ENCODE data around the gene TFPT. TPM values are rescaled to one million over a fixed set of nuclear protein-coding genes. Genes with fewer than 3 reads are reported as not detected.

TFPT gene
- total RNA-seq, 2 experiments from 2014 or later, result 10.1 to 11.2 TPM

DNA sequence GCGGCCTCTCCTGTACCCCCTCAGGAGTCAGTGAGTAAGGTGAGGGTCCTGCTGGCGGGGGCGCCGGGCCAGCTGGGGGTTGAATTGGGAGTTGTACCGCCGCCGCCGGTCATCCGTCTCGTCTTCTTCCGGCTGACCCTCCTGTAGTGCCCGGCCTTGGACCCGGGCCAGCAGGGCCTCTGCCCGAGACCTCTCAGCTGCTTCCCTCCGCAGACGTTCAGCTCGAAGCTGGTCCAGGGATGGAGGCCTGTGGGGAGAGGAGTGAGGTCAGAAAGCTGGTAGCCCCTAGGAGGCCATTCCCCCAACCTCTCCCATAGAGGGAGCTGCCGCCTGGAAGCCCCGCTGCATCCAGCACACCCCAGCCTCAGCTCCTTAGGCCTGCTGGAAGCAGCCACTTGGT lies 40.2 kb upstream of the TFPT start:
- Mint-ChIP-seq H3K4me3 (no peak overlapping the region), H3K9me3 (no peaks in the 10 kb centered on the region), H3K27ac (peak overlapping the region; percentile 33), H3K4me1 (ENCODE audit: low read depth) (peaks cover 53% of the 10 kb centered on the region), H3K36me3 (ENCODE audit: low read depth) (peaks cover 84% of the 10 kb centered on the region), H3K27me3 (no peaks in the 10 kb centered on the region)
- H3K27me3 ChIP-seq (ENCODE audit: control insufficient read depth in 1 of 2, insufficient read depth in 2 of 2, low read length in 2 of 2), result no peaks in the 10 kb centered on the region
- H3K27ac ChIP-seq (ENCODE audit: low read depth in 1 of 2, low read length in 2 of 2), result peak overlapping the region in 1 of 2 donors; percentile 42
- ChIA-PET POLR2A (interaction anchor here (2.0 to 7.7 kb wide), 3 partner anchors 18 to 40 kb away, joined by 6 to 144 read pairs (median 104); partner anchors contain the start of genes CNOT3, MBOAT7, PRPF31 and TFPT), CTCF (no interaction called here)
- ATAC-seq (ENCODE audit: poor library complexity) (no peak), DNase-seq (no peak)
- no peaks in the 10 kb centered on the region for H3K9me3 ChIP-seq (ENCODE audit: control insufficient read depth in 1 of 2, insufficient read depth in 1 of 2, low read length in 2 of 2)
- no peak overlapping the region for H3K4me3 ChIP-seq (ENCODE audit: low read length)
- peaks cover 65% of the 10 kb centered on the region for H3K4me1 ChIP-seq (ENCODE audit: insufficient read depth, low read length)
- intact Hi-C loops (cut with DNase I, micrococcal nuclease), result no loop called here
- TF ChIP-seq, protein P1, sequence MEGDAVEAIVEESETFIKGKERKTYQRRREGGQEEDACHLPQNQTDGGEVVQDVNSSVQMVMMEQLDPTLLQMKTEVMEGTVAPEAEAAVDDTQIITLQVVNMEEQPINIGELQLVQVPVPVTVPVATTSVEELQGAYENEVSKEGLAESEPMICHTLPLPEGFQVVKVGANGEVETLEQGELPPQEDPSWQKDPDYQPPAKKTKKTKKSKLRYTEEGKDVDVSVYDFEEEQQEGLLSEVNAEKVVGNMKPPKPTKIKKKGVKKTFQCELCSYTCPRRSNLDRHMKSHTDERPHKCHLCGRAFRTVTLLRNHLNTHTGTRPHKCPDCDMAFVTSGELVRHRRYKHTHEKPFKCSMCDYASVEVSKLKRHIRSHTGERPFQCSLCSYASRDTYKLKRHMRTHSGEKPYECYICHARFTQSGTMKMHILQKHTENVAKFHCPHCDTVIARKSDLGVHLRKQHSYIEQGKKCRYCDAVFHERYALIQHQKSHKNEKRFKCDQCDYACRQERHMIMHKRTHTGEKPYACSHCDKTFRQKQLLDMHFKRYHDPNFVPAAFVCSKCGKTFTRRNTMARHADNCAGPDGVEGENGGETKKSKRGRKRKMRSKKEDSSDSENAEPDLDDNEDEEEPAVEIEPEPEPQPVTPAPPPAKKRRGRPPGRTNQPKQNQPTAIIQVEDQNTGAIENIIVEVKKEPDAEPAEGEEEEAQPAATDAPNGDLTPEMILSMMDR (IDR thresholded peaks at IDR 0.05), result no peak
- H3K36me3 ChIP-seq (ENCODE audit: insufficient read depth, low read length), result peaks cover 74% of the 10 kb centered on the region

DNA sequence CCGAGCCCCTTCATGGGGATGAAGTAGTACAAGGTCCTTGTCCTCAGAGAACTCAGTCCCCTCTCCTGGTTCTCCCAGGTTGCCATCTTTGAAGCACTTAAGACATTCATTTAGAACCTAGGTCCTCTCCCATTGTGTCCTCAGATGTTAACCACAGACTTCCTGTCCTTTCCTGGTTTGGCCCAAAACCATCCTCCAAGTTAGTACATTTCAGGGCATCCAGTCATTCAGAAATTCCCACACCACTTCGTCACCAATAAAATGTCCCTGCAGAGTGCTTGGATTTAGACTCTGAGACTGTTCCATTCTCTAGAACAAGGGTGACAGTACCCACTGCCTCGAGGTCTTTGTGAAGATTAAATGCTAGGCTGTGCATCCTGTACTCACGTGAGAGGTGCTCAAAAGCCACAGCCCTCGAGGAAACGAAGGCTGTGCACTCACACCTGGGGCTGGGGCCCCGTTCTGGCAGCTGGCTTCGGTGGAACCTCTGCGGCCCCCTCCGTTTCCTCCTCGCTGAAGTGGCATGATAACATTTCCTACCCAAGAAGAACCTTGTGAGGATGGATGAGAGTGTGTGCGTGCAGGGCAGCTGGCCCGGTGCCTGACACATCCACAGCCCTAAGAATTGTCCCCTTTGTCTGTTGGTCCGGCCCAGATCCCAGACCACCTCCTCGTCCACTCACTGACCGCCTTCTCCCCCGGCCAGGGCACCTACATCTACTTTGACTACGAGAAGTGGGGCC lies 39.3 kb upstream of the TFPT start:
- no peak overlapping the region for H3K4me3 ChIP-seq (ENCODE audit: low read length)
- H3K27me3 Mint-ChIP-seq, result no peaks in the 10 kb centered on the region

DNA sequence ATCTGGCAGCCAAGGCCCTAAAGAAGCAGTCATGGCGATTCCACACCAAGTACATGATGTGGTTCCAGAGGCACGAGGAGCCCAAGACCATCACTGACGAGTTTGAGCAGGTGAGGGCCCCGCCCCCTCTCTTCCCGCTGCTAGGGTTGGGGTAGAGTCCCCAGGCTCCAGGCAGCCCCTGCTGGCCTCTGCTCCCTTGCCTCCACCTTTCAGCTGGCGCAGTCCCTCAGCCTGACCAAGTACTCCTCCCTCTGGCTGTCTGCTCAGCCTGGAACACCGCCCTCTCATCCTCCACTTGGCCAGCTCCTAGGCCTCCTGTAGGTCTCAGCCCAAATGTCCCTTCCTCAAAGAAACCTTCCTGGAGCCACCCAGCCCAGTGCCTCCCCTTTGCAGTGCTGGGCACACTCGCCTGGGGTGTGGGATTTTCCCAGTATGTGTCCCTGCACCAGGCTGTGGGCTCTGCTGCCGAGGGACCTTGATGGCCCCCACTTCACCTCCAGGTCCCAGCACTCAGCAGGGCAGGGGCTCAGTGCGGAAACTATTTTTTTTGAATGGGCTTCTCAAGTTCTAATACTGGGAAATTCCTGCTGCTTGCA lies 38.4 kb upstream of the TFPT start:
- Mint-ChIP-seq H3K4me3 (no peak overlapping the region), H3K27ac (peak overlapping the region; percentile 83), H3K4me1 (ENCODE audit: low read depth) (peaks cover 37% of the 10 kb centered on the region), H3K36me3 (ENCODE audit: low read depth) (peaks cover 91% of the 10 kb centered on the region), H3K9me3 (no peaks in the 10 kb centered on the region), H3K27me3 (no peaks in the 10 kb centered on the region)
- ATAC-seq (ENCODE audit: poor library complexity) (no peak), DNase-seq (no peak)
- Histone ChIP-seq H3K4me3 (ENCODE audit: low read length) (no peak overlapping the region), H3K36me3 (ENCODE audit: insufficient read depth, low read length) (peaks cover 91% of the 10 kb centered on the region), H3K9me3 (ENCODE audit: control insufficient read depth in 1 of 2, insufficient read depth in 1 of 2, low read length in 2 of 2) (no peaks in the 10 kb centered on the region), H3K27ac (ENCODE audit: low read depth in 1 of 2, low read length in 2 of 2) (peak overlapping the region in 1 of 2 donors; percentile 17), H3K4me1 (ENCODE audit: insufficient read depth, low read length) (peaks cover 53% of the 10 kb centered on the region), H3K27me3 (ENCODE audit: control insufficient read depth in 1 of 2, insufficient read depth in 2 of 2, low read length in 2 of 2) (no peaks in the 10 kb centered on the region)
- ChIA-PET CTCF (no interaction called here), POLR2A (interaction anchor here (0.7 to 7.7 kb wide), 4 partner anchors 16 to 38 kb away, joined by 3 to 144 read pairs (median 4); partner anchors contain the start of genes CNOT3, MBOAT7, PRPF31 and TFPT)
- TF ChIP-seq, protein P1 (IDR thresholded peaks at IDR 0.05), result no peak
- intact Hi-C loops (cut with DNase I, micrococcal nuclease), result no loop called here

More for the DNA sequence above, 39.3 kb upstream of the TFPT start:
- ChIA-PET POLR2A (interaction anchor here (2.0 to 7.7 kb wide), 2 partner anchors 17 to 39 kb away, joined by 6 to 144 read pairs; partner anchors contain the start of genes CNOT3, PRPF31 and TFPT), CTCF (no interaction called here)
- Histone ChIP-seq H3K4me1 (ENCODE audit: insufficient read depth, low read length) (peaks cover 57% of the 10 kb centered on the region), H3K36me3 (ENCODE audit: insufficient read depth, low read length) (peaks cover 83% of the 10 kb centered on the region), H3K27ac (ENCODE audit: low read depth in 1 of 2, low read length in 2 of 2) (peak overlapping the region in 1 of 2 donors; percentile 42), H3K9me3 (ENCODE audit: control insufficient read depth in 1 of 2, insufficient read depth in 1 of 2, low read length in 2 of 2) (no peaks in the 10 kb centered on the region), H3K27me3 (ENCODE audit: control insufficient read depth in 1 of 2, insufficient read depth in 2 of 2, low read length in 2 of 2) (no peaks in the 10 kb centered on the region)
- TF ChIP-seq, protein P1 (IDR thresholded peaks at IDR 0.05), result no peak
- peaks cover 91% of the 10 kb centered on the region for H3K36me3 Mint-ChIP-seq (ENCODE audit: low read depth)
- H3K4me1 Mint-ChIP-seq (ENCODE audit: low read depth), result peaks cover 45% of the 10 kb centered on the region
- H3K4me3 Mint-ChIP-seq, result peak overlapping the region; percentile 84
- peak overlapping the region; percentile 83 for H3K27ac Mint-ChIP-seq
- ATAC-seq (ENCODE audit: poor library complexity) (peak; percentile 18), DNase-seq (peak in 10 of 14 experiments; percentile 25 to 72 (median 53))
- no peaks in the 10 kb centered on the region for H3K9me3 Mint-ChIP-seq
- intact Hi-C loops (cut with DNase I, micrococcal nuclease), result no loop called here

All from CD4-positive, alpha-beta T cell (primary cell).